ENCODE data around the gene ARHGAP33. TPM values are rescaled to one million over a fixed set of nuclear protein-coding genes. Genes with fewer than 3 reads are reported as not detected.

Gene ARHGAP33
- total and polyA plus RNA-seq, 2 experiments from 2014 or later = 11.6 to 22.1 TPM

DNA sequence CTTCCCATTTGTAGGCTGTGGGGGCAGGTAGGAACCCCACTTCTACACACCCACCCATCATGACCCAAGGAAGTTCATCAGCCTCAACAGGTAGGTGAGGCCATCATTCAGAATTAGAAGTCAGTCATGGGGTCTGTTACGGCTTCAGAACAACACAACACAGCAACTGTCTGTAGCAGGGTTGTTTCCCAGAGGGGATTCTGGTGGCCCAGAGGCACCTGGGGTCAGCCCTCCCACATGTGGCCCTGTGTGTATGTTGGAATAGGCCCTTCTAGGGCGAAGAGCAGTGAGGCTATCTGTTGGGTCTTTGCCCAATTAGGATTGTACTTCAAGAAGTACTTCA lies 36.5 kb upstream of the ARHGAP33 start:
- H4K20me1 ChIP-seq (replicated peaks; ENCODE audit: insufficient read depth) = no peaks in the 10 kb centered on the region; the same call in 1 of the 2 replicates
- peaks cover 4% of the 10 kb centered on the region; the same call in 1 of the 2 replicates for H3K4me1 ChIP-seq (ENCODE audit: insufficient read depth)
- peaks cover 5% of the 10 kb centered on the region for H3K4me1 Mint-ChIP-seq
- DNase-seq (ENCODE audit: low spot score) (no peak), ATAC-seq (no peak)
- H3K36me3 Mint-ChIP-seq (ENCODE audit: low read depth) = peaks cover 51% of the 10 kb centered on the region
- H3K9me2 ChIP-seq (ENCODE audit: insufficient read depth) = no peaks in the 10 kb centered on the region
- no peak overlapping the region for H2AFZ ChIP-seq
- H3K27me3 Mint-ChIP-seq (ENCODE audit: insufficient read depth, low read depth, poor library complexity) = peaks cover 6% of the 10 kb centered on the region
- no peak overlapping the region for H3K27ac Mint-ChIP-seq
- no peak overlapping the region; the same call in 2 of the 3 replicates for H3K4me3 Mint-ChIP-seq
- no peak overlapping the region for H3K4me2 ChIP-seq
- H3K27me3 ChIP-seq (ENCODE audit: insufficient read depth) = no peaks in the 10 kb centered on the region
- no peaks in the 10 kb centered on the region; the same call in 2 of the 3 replicates for H3K9me3 Mint-ChIP-seq
- TF ChIP-seq, protein P1, sequence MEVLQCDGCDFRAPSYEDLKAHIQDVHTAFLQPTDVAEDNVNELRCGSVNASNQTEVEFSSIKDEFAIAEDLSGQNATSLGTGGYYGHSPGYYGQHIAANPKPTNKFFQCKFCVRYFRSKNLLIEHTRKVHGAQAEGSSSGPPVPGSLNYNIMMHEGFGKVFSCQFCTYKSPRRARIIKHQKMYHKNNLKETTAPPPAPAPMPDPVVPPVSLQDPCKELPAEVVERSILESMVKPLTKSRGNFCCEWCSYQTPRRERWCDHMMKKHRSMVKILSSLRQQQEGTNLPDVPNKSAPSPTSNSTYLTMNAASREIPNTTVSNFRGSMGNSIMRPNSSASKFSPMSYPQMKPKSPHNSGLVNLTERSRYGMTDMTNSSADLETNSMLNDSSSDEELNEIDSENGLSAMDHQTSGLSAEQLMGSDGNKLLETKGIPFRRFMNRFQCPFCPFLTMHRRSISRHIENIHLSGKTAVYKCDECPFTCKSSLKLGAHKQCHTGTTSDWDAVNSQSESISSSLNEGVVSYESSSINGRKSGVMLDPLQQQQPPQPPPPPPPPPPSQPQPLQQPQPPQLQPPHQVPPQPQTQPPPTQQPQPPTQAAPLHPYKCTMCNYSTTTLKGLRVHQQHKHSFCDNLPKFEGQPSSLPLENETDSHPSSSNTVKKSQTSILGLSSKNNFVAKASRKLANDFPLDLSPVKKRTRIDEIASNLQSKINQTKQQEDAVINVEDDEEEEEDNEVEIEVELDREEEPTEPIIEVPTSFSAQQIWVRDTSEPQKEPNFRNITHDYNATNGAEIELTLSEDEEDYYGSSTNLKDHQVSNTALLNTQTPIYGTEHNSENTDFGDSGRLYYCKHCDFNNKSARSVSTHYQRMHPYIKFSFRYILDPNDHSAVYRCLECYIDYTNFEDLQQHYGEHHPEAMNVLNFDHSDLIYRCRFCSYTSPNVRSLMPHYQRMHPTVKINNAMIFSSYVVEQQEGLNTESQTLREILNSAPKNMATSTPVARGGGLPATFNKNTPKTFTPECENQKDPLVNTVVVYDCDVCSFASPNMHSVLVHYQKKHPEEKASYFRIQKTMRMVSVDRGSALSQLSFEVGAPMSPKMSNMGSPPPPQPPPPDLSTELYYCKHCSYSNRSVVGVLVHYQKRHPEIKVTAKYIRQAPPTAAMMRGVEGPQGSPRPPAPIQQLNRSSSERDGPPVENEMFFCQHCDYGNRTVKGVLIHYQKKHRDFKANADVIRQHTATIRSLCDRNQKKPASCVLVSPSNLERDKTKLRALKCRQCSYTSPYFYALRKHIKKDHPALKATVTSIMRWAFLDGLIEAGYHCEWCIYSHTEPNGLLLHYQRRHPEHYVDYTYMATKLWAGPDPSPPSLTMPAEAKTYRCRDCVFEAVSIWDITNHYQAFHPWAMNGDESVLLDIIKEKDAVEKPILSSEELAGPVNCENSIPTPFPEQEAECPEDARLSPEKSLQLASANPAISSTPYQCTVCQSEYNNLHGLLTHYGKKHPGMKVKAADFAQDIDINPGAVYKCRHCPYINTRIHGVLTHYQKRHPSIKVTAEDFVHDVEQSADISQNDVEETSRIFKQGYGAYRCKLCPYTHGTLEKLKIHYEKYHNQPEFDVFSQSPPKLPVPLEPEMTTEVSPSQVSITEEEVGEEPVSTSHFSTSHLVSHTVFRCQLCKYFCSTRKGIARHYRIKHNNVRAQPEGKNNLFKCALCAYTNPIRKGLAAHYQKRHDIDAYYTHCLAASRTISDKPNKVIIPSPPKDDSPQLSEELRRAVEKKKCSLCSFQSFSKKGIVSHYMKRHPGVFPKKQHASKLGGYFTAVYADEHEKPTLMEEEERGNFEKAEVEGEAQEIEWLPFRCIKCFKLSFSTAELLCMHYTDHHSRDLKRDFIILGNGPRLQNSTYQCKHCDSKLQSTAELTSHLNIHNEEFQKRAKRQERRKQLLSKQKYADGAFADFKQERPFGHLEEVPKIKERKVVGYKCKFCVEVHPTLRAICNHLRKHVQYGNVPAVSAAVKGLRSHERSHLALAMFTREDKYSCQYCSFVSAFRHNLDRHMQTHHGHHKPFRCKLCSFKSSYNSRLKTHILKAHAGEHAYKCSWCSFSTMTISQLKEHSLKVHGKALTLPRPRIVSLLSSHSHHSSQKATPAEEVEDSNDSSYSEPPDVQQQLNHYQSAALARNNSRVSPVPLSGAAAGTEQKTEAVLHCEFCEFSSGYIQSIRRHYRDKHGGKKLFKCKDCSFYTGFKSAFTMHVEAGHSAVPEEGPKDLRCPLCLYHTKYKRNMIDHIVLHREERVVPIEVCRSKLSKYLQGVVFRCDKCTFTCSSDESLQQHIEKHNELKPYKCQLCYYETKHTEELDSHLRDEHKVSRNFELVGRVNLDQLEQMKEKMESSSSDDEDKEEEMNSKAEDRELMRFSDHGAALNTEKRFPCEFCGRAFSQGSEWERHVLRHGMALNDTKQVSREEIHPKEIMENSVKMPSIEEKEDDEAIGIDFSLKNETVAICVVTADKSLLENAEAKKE (CRISPR knock-in tag; IDR thresholded peaks at IDR 0.05) = no peak
- no peak for TF ChIP-seq POLR2AphosphoS5 (IDR thresholded peaks at IDR 0.05; ENCODE audit: low read depth)
- TF ChIP-seq ZNF114 (CRISPR knock-in tag; IDR thresholded peaks at IDR 0.05) = no peak
- no peak for TF ChIP-seq EZH2phosphoT487 (IDR thresholded peaks at IDR 0.05; ENCODE audit: unreplicated experiment)
- no peak for TF ChIP-seq CREB1 (CRISPR knock-in tag; IDR thresholded peaks at IDR 0.05; ENCODE audit: low read depth)
- TF ChIP-seq ETS1 (IDR thresholded peaks at IDR 0.05) = no peak
- TF ChIP-seq NANOG (IDR thresholded peaks at IDR 0.05; ENCODE audit: borderline replicate concordance) = no peak
- TF ChIP-seq ZNF331 (CRISPR knock-in tag; IDR thresholded peaks at IDR 0.05; ENCODE audit: low read depth) = no peak
- TF ChIP-seq EZH2 (IDR thresholded peaks at IDR 0.05; ENCODE audit: low read depth, unreplicated experiment) = no peak
- TF ChIP-seq CTCF (conservative IDR thresholded peaks at IDR 0.05; ENCODE audit: low read depth in 2 of 2) = no peak
- no peak for TF ChIP-seq STAT1 (IDR thresholded peaks at IDR 0.05; ENCODE audit: unreplicated experiment)
- TF ChIP-seq, protein P2, sequence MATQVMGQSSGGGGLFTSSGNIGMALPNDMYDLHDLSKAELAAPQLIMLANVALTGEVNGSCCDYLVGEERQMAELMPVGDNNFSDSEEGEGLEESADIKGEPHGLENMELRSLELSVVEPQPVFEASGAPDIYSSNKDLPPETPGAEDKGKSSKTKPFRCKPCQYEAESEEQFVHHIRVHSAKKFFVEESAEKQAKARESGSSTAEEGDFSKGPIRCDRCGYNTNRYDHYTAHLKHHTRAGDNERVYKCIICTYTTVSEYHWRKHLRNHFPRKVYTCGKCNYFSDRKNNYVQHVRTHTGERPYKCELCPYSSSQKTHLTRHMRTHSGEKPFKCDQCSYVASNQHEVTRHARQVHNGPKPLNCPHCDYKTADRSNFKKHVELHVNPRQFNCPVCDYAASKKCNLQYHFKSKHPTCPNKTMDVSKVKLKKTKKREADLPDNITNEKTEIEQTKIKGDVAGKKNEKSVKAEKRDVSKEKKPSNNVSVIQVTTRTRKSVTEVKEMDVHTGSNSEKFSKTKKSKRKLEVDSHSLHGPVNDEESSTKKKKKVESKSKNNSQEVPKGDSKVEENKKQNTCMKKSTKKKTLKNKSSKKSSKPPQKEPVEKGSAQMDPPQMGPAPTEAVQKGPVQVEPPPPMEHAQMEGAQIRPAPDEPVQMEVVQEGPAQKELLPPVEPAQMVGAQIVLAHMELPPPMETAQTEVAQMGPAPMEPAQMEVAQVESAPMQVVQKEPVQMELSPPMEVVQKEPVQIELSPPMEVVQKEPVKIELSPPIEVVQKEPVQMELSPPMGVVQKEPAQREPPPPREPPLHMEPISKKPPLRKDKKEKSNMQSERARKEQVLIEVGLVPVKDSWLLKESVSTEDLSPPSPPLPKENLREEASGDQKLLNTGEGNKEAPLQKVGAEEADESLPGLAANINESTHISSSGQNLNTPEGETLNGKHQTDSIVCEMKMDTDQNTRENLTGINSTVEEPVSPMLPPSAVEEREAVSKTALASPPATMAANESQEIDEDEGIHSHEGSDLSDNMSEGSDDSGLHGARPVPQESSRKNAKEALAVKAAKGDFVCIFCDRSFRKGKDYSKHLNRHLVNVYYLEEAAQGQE (IDR thresholded peaks at IDR 0.05; ENCODE audit: unreplicated experiment) = no peak
- no peak for TF ChIP-seq JUNB (IDR thresholded peaks at IDR 0.05; ENCODE audit: unreplicated experiment)
- H3K79me2 ChIP-seq (replicated peaks; ENCODE audit: insufficient read depth) = no peaks in the 10 kb centered on the region
- no peak overlapping the region for H3K27ac ChIP-seq (ENCODE audit: low read depth)
- H3K36me3 ChIP-seq (ENCODE audit: insufficient read depth) = peaks cover 4% of the 10 kb centered on the region; the same call in 1 of the 2 replicates
- no peak overlapping the region for H3K4me3 ChIP-seq
- peaks cover 10% of the 10 kb centered on the region for H3F3A ChIP-seq (replicated peaks; ENCODE audit: low read depth)

Measured in GM23338 (cell line).